ENCODE measurements around the gene PA2G4. TPM values are rescaled to one million over a fixed set of nuclear protein-coding genes. Genes with fewer than 3 reads are reported as not detected.

PA2G4 gene
- total and polyA plus RNA-seq, 2 donors (not counting 3 experiments of a cell fraction or from before 2014, with no cell fraction given): 121 to 188 TPM

GRCh38 chr12:56110571-56110970 lies 6.2 kb downstream of the PA2G4 start:
- intact Hi-C loops (cut with micrococcal nuclease): no loop called here
- dilution Hi-C loops (cut with MboI; ENCODE audit: extremely low pct_ligation_motif_present, low sequenced_read_pairs): no loop called here
- POLR2A ChIA-PET: interaction anchor here (0.6 kb wide), 2 partner anchors 86 to 324 kb away, joined by 3 read pairs; no protein-coding TSS in a partner anchor

GRCh38 chr12:56114084-56114483 lies 9.7 kb downstream of the PA2G4 start:
- H3K36me3 ChIP-seq (ENCODE audit: control insufficient read depth in 2 of 2, extremely low read depth in 1 of 2, insufficient read depth in 2 of 2, low read length in 2 of 2): peaks cover 17 to 19% of the 10 kb centered on the region in 2 experiments
- no peak overlapping the region for H3K4me2 ChIP-seq (ENCODE audit: insufficient read depth, low read length)
- H3K9me3 ChIP-seq (replicated peaks; ENCODE audit: control insufficient read depth, insufficient read depth, low read length): no peaks in the 10 kb centered on the region
- no peak overlapping the region for H3K27ac ChIP-seq (ENCODE audit: insufficient read depth, low read depth, low read length)
- ChIA-PET CTCF (interaction anchor here (1.1 to 1.2 kb wide), 2 partner anchors 10 to 35 kb away, joined by 3 read pairs; partner anchors contain the start of gene PA2G4), POLR2A (no interaction called here)
- intact Hi-C loops (cut with micrococcal nuclease): no loop called here
- H3K9me1 ChIP-seq (replicated peaks; ENCODE audit: control insufficient read depth, extremely low read depth, insufficient read depth, low read length): no peaks in the 10 kb centered on the region
- FAIRE-seq: no peak
- peaks cover 15% of the 10 kb centered on the region for H3K79me2 ChIP-seq (ENCODE audit: control insufficient read depth, insufficient read depth, low read length)
- no peak overlapping the region for H3K4me3 ChIP-seq (replicated peaks in 1 of 3; ENCODE audit: insufficient read depth in 1 of 3, low read depth in 1 of 3, low read length in 3 of 3)
- peaks cover 11% of the 10 kb centered on the region for H3K4me1 ChIP-seq (ENCODE audit: control insufficient read depth, extremely low read depth, insufficient read depth, low read length)
- BruUV-seq (replicated peaks): no TSS peak
- H3K9ac ChIP-seq (replicated peaks; ENCODE audit: extremely low read depth, insufficient read depth, low read length): no peak overlapping the region
- no peaks in the 10 kb centered on the region for H3K27me3 ChIP-seq (ENCODE audit: control insufficient read depth in 2 of 2, insufficient read depth in 2 of 2, low read length in 2 of 2)
- TF ChIP-seq EZH2 (IDR thresholded peaks at IDR 0.05; ENCODE audit: borderline replicate concordance, low read depth, low read length, severe bottlenecking) (no peak), GATA2 (IDR thresholded peaks at IDR 0.05; ENCODE audit: insufficient read depth, insufficient read length, low read depth, low read length) (no peak), JUN (IDR thresholded peaks at IDR 0.05; ENCODE audit: borderline replicate concordance, insufficient read depth, insufficient read length, low read depth) (no peak), MAX (IDR thresholded peaks at IDR 0.05; ENCODE audit: insufficient read depth, insufficient read length) (no peak), FOS (IDR thresholded peaks at IDR 0.05; ENCODE audit: borderline replicate concordance, insufficient read depth, low read length) (no peak), CTCF (IDR thresholded peaks at IDR 0.05; ENCODE audit: extremely low read depth in 1 of 2, insufficient read depth in 1 of 2, low read depth in 1 of 2, low read length in 2 of 2) (no peak), MYC (IDR thresholded peaks at IDR 0.05; ENCODE audit: low read depth, low read length) (no peak), POLR2AphosphoS5 (IDR thresholded peaks at IDR 0.05; ENCODE audit: insufficient read depth, low read depth, low read length) (no peak), POLR2A (IDR thresholded peaks at IDR 0.05; ENCODE audit: low read depth, low read length) (no peak)
- no peaks in the 10 kb centered on the region for H4K20me1 ChIP-seq (replicated peaks; ENCODE audit: control insufficient read depth, extremely low read depth, insufficient read depth, low read length)
- no peak for DNase-seq (ENCODE audit: low read depth, low spot score)
- dilution Hi-C loops (cut with MboI; ENCODE audit: extremely low pct_ligation_motif_present, low sequenced_read_pairs): no loop called here
- H2AFZ ChIP-seq (ENCODE audit: low read depth, low read length): no peak overlapping the region

More at GRCh38 chr12:56110571-56110970, 6.2 kb downstream of the PA2G4 start:
- TF ChIP-seq EZH2 (IDR thresholded peaks at IDR 0.05; ENCODE audit: borderline replicate concordance, low read depth, low read length, severe bottlenecking) (no peak), POLR2AphosphoS5 (IDR thresholded peaks at IDR 0.05; ENCODE audit: insufficient read depth, low read depth, low read length) (no peak)
- Histone ChIP-seq H3K27me3 (ENCODE audit: control insufficient read depth in 2 of 2, insufficient read depth in 2 of 2, low read length in 2 of 2) (no peaks in the 10 kb centered on the region), H3K9me1 (replicated peaks; ENCODE audit: control insufficient read depth, extremely low read depth, insufficient read depth, low read length) (no peaks in the 10 kb centered on the region), H4K20me1 (replicated peaks; ENCODE audit: control insufficient read depth, extremely low read depth, insufficient read depth, low read length) (no peaks in the 10 kb centered on the region), H3K9me3 (replicated peaks; ENCODE audit: control insufficient read depth, insufficient read depth, low read length) (no peaks in the 10 kb centered on the region), H3K36me3 (ENCODE audit: control insufficient read depth in 2 of 2, extremely low read depth in 1 of 2, insufficient read depth in 2 of 2, low read length in 2 of 2) (peaks cover 26% of the 10 kb centered on the region in 2 experiments), H2AFZ (ENCODE audit: low read depth, low read length) (no peak overlapping the region), H3K4me2 (ENCODE audit: insufficient read depth, low read length) (no peak overlapping the region), H3K79me2 (ENCODE audit: control insufficient read depth, insufficient read depth, low read length) (peaks cover 24% of the 10 kb centered on the region), H3K27ac (ENCODE audit: insufficient read depth, low read depth, low read length) (no peak overlapping the region), H3K4me3 (replicated peaks in 1 of 3; ENCODE audit: insufficient read depth in 1 of 3, low read depth in 1 of 3, low read length in 3 of 3) (no peak overlapping the region), H3K9ac (replicated peaks; ENCODE audit: extremely low read depth, insufficient read depth, low read length) (no peak overlapping the region), H3K4me1 (ENCODE audit: control insufficient read depth, extremely low read depth, insufficient read depth, low read length) (peaks cover 12% of the 10 kb centered on the region)
- no TSS peak for BruUV-seq (replicated peaks)
- CTCF ChIA-PET: interaction anchor here (0.7 kb wide), 1 partner anchor 372 kb away, joined by 3 read pairs; no protein-coding TSS in a partner anchor
- no peak for DNase-seq (ENCODE audit: low read depth, low spot score)
- FAIRE-seq: no peak
